Measurements from ENCODE around the gene CERK. TPM values are rescaled to one million over a fixed set of nuclear protein-coding genes. Genes with fewer than 3 reads are reported as not detected.
A peak's percentile ranks its signal among the peaks of the same experiment; 100 is the strongest.

CERK gene
- total RNA-seq, 2 donors from 2014 or later, result 35.4 to 39.9 TPM

DNA sequence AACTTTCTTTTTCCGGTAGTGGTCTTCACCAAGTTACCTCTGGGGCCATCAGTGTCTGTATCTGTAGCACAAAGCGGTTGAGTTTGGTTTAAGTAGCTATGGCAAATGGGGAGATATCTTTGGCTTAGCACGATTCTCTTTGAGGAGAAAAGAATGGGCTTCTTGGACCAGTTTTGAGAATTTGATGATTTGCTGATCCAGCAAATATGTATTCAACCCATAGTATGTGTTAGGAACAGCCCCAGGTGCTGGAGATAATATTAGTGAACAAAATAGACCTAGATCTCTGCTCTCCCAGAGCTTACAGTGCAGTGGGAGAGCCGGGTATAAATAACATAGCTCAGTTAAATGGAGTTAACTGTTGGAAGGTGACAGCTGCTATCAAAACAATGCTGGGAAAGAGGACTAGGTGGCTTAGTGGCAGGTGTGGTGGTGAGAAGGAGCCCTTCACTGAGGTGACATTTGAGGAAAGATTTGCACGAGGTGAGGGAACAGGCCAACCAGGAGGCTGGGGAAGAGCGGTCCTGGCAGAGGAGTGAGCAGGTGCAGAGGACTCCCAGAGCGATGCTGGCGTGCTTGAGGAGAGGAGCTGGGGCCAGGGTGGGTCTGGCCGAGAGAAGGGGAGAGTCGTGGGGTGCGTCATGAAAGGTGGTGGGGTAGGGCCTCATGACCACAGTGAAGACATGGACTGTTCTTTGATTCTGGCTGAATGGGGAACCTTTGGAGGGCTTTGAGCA is 29.4 kb upstream of the CERK start:
- intact Hi-C loops (cut with DNase I, micrococcal nuclease), result no loop called here
- DNase-seq, result no peak
- no peak for ATAC-seq

GRCh38 chr22:46766611-46767010 is 28.6 kb upstream of the CERK start:
- intact Hi-C loops (cut with DNase I, micrococcal nuclease), result no loop called here
- no peak for ATAC-seq
- DNase-seq, result no peak

DNA sequence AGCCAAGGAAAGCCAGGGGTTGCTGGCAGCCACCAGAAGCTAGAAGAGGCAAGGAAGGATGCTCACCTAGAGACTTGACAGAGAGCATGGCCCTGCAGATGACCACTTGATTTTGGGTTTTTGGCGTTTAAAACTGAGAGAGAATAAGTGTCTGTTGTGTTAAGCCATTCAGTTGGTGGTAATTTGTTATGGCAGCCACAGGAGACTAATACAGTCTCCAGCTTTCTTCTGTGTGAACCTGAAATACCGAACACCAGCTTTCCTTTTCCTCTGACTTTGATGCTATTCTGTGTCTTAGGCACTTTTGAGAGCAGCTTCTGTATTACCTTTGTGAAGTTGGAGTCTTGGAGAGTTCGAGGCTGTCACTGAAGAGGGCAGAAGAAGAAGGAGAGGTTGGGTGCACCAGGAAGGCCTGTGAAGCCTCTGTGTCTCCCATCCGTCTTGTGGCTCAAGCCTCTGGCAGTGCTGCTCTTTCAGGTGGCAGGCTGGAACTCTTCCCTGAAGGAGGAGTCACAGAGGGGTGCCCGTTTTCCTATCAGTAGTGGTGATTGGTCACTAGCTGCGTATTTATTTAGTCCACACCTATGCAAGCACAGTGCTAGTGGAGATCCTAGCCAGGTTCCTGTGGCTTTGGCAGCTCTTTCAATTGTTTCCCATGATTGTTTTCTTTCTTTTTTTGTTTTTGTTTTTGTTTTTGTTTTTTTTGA is 26.9 kb upstream of the CERK start:
- intact Hi-C loops (cut with DNase I, micrococcal nuclease), result no loop called here
- ATAC-seq (peak; percentile 34), DNase-seq (no peak)

DNA sequence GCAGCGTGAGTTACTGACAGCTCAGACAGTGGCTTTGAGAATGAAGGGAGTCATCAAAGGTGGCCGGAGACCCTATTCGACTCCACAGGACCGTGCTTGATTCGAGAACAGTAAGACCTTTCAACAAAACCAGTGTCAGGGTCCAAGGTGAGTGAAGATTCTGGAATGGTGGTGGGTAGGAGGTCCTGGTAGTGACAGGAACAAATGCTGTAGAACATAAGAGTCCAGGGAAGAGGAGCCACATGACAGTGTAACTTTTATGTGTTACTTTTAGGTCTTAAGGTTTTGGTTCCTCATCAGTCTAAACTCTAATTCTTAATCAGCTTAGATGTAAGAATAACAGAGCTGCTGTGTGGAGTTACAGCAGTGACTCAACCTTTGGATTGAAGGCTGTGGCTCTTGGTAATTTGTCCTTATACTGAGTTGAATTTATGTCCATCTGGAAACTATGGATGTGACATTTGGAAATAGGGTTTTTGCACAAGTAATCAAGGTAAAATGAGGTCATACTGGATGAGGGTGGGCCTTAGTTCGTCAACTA is 26.2 kb upstream of the CERK start:
- intact Hi-C loops (cut with DNase I, micrococcal nuclease), result no loop called here
- ATAC-seq, result no peak
- DNase-seq, result no peak

DNA sequence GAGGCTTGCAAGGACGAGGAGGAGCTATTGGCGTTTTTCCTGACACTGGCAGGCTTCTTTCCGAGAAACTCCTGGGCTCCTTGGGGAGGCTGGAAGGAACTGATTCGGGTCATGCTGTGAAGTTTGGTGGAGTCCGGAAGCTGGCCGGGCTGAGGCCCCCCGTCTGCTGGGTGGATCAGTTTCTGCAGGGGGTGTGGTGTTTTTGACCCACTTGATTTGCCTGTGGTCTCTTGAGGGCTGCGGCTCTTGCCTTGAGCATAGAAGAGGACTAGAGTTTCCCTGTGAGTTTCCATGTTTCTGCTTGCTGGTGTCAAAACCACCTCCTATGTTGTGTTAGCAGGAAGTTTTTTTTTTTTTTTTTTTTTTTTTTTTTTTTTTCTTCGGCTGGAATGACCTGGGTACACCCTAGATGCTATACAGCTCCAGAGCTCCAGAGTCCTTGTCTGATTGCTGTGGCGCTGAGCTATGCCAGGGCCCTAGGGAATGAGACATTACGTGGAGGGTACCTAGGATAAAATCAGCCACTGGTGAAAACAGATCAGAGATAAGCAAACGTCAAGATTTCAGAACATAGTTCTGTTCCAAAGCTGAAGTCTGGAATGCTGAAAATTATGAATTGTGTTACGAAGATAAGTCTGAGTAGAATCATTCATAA is 25.1 kb upstream of the CERK start:
- ATAC-seq (peak; percentile 46), DNase-seq (peak in 1 of 2 donors; percentile 63)
- intact Hi-C loops (cut with DNase I, micrococcal nuclease), result no loop called here

DNA sequence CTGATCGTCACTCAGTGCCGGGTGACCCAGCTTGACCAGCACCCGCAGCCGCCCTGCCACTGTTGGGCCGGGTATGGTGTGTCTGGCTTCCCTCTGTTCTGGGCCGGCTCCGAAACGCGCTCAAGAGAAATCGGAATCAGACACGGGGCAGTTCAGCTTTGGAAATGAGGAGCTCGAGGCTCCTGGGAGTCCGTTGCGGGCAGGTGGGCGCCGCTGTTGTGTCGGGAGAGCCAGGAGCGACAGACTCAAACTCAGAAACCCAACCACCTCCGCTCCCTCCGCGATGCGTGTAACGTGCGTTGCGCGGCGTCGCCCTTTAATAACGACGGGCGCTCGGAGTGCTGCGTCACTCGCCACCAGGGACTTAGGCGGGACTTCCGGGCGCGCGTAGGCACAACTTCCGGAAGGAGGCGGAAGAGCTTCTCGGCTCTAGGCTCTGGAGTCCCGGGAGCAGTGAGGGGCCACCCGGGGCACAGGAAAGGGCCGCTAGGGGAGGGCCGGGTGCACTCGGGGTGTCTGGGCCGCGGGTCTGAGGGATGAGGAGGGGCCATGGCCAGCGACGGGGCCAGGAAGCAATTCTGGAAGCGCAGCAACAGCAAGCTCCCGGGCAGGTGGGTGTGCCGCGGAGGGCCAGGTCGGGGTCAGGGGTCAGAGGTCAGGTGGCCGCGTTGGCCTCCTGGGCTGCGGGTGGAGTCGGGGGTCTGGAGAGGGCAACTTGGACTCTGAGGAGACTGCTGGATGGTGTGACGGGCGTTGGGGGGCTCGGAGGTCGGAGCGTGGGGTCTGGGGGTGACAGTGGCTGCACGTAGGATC is 24.4 kb upstream of the CERK start, which contains the start of gene TBC1D22A:
Gene TBC1D22A, plus strand, starts transcription at position 413 of the 813 bp plus-strand sequence. Its CDS starts 137 bp downstream, at position 550.
- intact Hi-C loops (cut with DNase I, micrococcal nuclease), result no loop called here
- DNase-seq (peak; percentile 93 to 98), ATAC-seq (peak; percentile 83)

- intact Hi-C loops (cut with DNase I, micrococcal nuclease), result no loop called here
- ATAC-seq (no peak), DNase-seq (peak in 1 of 2 donors; percentile 28)
Measured at GRCh38 chr22:46761539-46762237, 23.6 kb upstream of the CERK start.

- ATAC-seq (no peak), DNase-seq (no peak)
- intact Hi-C loops (cut with DNase I, micrococcal nuclease), result no loop called here
Measured at GRCh38 chr22:46761017-46761416, 23.0 kb upstream of the CERK start.

DNA sequence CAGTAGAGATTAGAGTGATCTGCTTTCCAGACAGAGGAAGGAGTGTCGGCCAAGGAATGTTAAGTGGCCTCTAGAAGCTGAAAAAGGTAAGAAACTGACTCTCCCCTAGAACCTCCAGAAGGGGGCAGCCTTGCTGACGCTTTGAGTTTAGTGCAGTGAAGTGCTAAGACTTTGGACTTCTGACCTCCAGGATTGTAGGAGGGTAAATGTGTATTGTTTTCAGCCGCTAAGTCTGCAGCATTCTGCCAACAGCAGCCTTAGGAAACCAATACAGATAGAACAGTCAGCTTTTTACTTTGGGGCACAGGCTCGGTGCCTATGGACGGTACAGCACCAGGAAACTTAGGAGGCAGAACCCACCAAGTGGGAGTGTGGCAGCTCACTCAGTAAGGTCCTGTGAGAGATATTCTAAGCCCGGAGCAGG is 20.8 kb upstream of the CERK start:
- peak; percentile 54 for ATAC-seq
- intact Hi-C loops (cut with DNase I, micrococcal nuclease), result no loop called here
- peak in 1 of 2 donors; percentile 77 for DNase-seq

DNA sequence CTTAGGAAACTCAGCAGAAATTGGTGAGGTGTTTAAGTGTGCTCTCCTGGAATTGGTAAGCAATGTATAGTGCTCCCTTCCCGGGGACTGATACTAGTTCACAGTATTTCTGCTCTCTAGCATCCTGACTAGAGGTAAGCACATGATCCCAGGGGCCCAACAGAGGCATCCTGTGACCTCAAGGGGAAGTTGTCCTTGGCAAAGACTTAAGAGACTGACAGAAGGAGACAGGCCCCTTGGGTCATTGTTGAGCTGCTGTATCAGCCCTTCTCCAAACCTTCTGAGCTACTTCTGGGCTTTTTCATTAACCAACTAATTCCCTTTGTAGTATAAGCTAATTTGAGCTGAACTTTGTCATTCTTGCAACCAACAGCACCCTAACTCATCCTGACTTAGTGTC is 20.1 kb upstream of the CERK start:
- ATAC-seq (no peak), DNase-seq (no peak)
- intact Hi-C loops (cut with DNase I, micrococcal nuclease), result no loop called here

- intact Hi-C loops (cut with DNase I, micrococcal nuclease), result no loop called here
- ATAC-seq, result no peak
- no peak for DNase-seq
Measured at GRCh38 chr22:46757104-46757503, 19.1 kb upstream of the CERK start.

DNA sequence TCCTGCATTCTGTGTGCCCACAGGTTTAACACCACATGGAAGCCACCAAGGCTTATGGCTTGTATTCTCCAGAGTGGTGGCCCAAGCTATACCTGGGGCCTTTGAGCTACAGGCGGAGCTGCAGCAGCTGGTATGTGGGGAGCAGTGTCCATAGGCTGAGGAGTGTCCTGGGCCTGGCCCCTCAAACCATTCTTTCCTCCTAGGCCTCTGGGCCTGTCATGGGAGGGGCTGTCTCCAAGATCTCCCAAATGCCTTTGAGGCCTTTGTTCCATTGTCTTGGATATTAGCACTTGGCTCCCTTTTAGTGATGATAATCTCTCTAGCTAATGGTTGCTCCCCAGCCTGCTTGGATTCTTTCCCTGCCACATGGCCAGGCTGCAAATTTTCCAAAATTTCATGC is 18.0 kb upstream of the CERK start:
- intact Hi-C loops (cut with DNase I, micrococcal nuclease), result no loop called here
- ATAC-seq (no peak), DNase-seq (no peak)

DNA sequence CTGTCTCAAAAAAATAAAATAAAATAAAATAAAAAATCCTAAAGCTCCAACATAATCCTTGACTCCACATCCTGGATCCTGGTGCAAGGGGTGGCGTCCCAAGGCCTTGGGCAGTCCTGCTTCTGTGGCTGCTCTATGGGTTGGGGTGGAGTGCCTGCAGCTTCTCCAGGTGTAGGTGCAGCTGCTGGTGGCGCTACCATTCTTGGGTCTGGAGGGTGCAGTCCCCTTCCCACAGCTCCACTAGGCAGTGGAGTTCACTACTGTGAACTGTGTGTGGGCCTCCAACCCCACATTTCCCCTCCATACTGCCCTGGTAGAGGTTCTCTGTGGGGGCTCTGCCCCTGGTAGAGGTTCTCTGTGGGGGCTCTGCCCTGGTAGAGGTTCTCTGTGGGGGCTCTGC is 17.5 kb upstream of the CERK start:
- DNase-seq, result no peak
- intact Hi-C loops (cut with DNase I, micrococcal nuclease), result no loop called here
- no peak for ATAC-seq

GRCh38 chr22:46754826-46755225 is 16.8 kb upstream of the CERK start:
- intact Hi-C loops (cut with DNase I, micrococcal nuclease), result no loop called here
- DNase-seq (no peak), ATAC-seq (no peak)

DNA sequence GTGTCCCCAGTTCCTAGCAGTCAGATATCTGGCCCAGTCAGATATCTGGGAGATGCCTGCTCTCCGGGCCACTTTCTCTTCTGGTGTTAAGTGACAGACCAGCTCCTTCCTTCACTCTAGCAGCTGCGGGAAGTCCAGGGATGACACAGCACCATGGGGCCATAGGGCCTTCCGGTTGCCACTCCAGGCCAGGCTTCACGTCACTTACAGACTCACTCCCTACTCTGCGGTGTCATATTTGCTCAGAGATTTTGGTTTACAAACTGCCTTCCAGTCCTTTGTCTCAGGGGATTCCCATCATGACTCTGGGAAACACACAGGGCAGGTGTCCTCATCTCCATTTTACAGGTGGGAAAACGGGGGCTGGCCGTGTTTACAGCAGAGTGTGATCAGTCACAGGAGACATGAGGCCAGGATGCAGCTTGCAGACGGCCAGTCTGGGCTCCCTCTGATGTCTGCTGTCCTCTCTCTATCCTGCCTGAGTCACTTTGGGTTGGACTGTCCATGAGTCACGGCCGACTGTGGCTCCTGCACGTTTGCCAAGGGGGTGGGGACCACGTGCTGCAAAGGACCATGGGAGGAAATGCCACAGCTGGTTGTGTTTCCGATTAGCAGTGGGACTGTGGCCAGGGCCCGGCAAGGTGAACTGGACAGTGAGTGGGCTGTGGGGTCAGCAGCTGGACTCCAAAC is 16.2 kb upstream of the CERK start:
- intact Hi-C loops (cut with DNase I, micrococcal nuclease), result no loop called here
- peak; percentile 88 to 95 for DNase-seq
- ATAC-seq, result peak; percentile 74

GRCh38 chr22:46753761-46754109 is 15.7 kb upstream of the CERK start:
- DNase-seq (no peak), ATAC-seq (no peak)
- intact Hi-C loops (cut with DNase I, micrococcal nuclease), result no loop called here

DNA sequence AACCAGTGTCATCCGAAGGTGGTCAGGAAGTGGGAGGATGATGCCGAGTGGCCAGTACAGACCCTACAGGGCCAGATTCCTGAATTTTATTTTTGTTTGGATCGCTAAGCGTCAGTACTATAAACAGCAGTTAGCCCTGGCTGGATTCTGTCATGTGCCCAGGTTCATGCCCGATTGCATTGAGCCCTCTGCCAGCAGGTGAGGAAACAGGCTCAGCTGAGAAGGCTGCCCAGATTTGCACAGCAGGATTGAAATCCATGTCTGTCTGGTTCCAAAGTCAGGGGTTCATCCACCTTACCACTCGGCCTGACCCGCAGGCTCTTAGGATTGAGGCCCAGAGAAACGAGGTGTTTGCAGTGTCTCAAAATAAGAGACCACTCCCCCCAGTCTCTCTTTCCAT is 15.3 kb upstream of the CERK start:
- no peak for DNase-seq
- intact Hi-C loops (cut with DNase I, micrococcal nuclease), result no loop called here
- no peak for ATAC-seq

- no peak for DNase-seq
- intact Hi-C loops (cut with DNase I, micrococcal nuclease), result no loop called here
Measured at GRCh38 chr22:46752988-46753310, 14.9 kb upstream of the CERK start.

More at GRCh38 chr22:46752988-46753310, 14.9 kb upstream of the CERK start:
- ATAC-seq, result no peak

Measured in left colon (tissue), 2 donors.